SK-N-SH treated with all-trans-retinoic acid at 6 μM for 48 hours (cell line): ENCODE data around the gene DCAF4L1.

Source experiments
- CSDC2 ChIP-seq: fragments of 250-450 bp; sonication (Bioruptor Pico); IDR thresholded peaks from 2 replicates; pipeline ENCODE4 v1.5.0; 2020; ENCODE audit warnings: mild to moderate bottlenecking, moderate library complexity
- OSR1 ChIP-seq: fragments of 250-450 bp; sonication (Bioruptor Pico); IDR thresholded peaks from 2 replicates; pipeline ENCODE4 v1.8.0; 2022; ENCODE audit warnings: moderate library complexity, mild to moderate bottlenecking, inconsistent platforms
- PATZ1 ChIP-seq: fragments of 250-450 bp; sonication (Bioruptor Pico); IDR thresholded peaks from 2 replicates; pipeline ENCODE4 v1.8.0; 2020; ENCODE audit warnings: mild to moderate bottlenecking, moderate library complexity, borderline replicate concordance
- TCF4 ChIP-seq: fragments of 250-450 bp; sonication (Bioruptor Pico); IDR thresholded peaks from 2 replicates; pipeline ENCODE4 v1.8.0; 2021; ENCODE audit warnings: mild to moderate bottlenecking, moderate library complexity, borderline replicate concordance
- TOX ChIP-seq: fragments of 250-450 bp; sonication (Bioruptor Pico); IDR thresholded peaks from 2 replicates; pipeline ENCODE4 v1.8.0; 2021; ENCODE audit warnings: mild to moderate bottlenecking, moderate library complexity, borderline replicate concordance
- TSHZ2 ChIP-seq: fragments of 250-450 bp; sonication (Bioruptor Pico); IDR thresholded peaks from 2 replicates; pipeline ENCODE4 v1.5.0; 2020; ENCODE audit warnings: mild to moderate bottlenecking, moderate library complexity
- ZNF565 ChIP-seq: fragments of 450-650 bp; formaldehyde crosslinking; conservative IDR thresholded peaks from 2 replicates; pipeline ENCODE4 v1.5.0; 2020; ENCODE audit warnings: low read depth, mild to moderate bottlenecking, moderate library complexity
- ZNF70 ChIP-seq: fragments of 450-650 bp; formaldehyde crosslinking; IDR thresholded peaks from 2 replicates; pipeline ENCODE4 v1.5.0; 2020; ENCODE audit warnings: mild to moderate bottlenecking, moderate library complexity
- TF ChIP-seq, protein P1 (sequence below): fragments of 250-450 bp; sonication (Bioruptor Pico); IDR thresholded peaks from 2 replicates; pipeline ENCODE4 v1.8.0; 2021; ENCODE audit warnings: low read depth, mild to moderate bottlenecking, moderate library complexity, borderline replicate concordance

- TF ChIP-seq TCF4 (CRISPR knock-in tag) (no peak), TOX (no peak), OSR1 (CRISPR knock-in tag) (no peak), ZNF70 (CRISPR knock-in tag) (no peak), PATZ1 (no peak), ZNF565 (CRISPR knock-in tag) (no peak), CSDC2 (no peak), TSHZ2 (CRISPR knock-in tag) (no peak)
- TF ChIP-seq, protein P1, sequence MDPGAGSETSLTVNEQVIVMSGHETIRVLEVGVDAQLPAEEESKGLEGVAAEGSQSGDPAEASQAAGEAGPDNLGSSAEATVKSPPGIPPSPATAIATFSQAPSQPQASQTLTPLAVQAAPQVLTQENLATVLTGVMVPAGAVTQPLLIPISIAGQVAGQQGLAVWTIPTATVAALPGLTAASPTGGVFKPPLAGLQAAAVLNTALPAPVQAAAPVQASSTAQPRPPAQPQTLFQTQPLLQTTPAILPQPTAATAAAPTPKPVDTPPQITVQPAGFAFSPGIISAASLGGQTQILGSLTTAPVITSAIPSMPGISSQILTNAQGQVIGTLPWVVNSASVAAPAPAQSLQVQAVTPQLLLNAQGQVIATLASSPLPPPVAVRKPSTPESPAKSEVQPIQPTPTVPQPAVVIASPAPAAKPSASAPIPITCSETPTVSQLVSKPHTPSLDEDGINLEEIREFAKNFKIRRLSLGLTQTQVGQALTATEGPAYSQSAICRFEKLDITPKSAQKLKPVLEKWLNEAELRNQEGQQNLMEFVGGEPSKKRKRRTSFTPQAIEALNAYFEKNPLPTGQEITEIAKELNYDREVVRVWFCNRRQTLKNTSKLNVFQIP: no peak
These were observed 18.5 kb upstream of the DCAF4L1 start for GRCh38 chr4:41963105-41963504.
